AG04449 (cell line): ENCODE results near the gene TGIF2.

Experiments used
- CTCF ChIA-PET: fragments of 350-600 bp; formaldehyde crosslinking; extraction: SDS; loops from one replicate; lab custom pipeline; 2021; ENCODE audit warnings: antibody characterized with exemption; lab: Yijun Ruan, JAX
- POLR2A ChIA-PET: fragments of 400-600, 350-600 bp; formaldehyde crosslinking; extraction: SDS; loops from one replicate; lab custom pipeline; 2020; ENCODE audit warnings: antibody characterized with exemption, inconsistent platforms; lab: Yijun Ruan, JAX
- DNase-seq: peaks from one replicate; pipeline ENCODE4 v3.0.0-alpha.2; 2010; ENCODE audit warnings: low read depth, low spot score
- H3K4me3 ChIP-seq: 2 replicates; pipeline ENCODE4 v1.5.1; 2011; ENCODE audit warnings: low read depth, mild to moderate bottlenecking, control low read depth, low read length
- TF ChIP-seq, protein P1 (sequence below): IDR thresholded peaks from one replicate; pipeline ENCODE4 v1.5.1; 2011; ENCODE audit warnings: mild to moderate bottlenecking, moderate library complexity, low read length, control low read depth, inconsistent platforms; ENCODE audit not compliant: insufficient read depth; ENCODE audit errors: missing control alignments

Gene TGIF2

DNA sequence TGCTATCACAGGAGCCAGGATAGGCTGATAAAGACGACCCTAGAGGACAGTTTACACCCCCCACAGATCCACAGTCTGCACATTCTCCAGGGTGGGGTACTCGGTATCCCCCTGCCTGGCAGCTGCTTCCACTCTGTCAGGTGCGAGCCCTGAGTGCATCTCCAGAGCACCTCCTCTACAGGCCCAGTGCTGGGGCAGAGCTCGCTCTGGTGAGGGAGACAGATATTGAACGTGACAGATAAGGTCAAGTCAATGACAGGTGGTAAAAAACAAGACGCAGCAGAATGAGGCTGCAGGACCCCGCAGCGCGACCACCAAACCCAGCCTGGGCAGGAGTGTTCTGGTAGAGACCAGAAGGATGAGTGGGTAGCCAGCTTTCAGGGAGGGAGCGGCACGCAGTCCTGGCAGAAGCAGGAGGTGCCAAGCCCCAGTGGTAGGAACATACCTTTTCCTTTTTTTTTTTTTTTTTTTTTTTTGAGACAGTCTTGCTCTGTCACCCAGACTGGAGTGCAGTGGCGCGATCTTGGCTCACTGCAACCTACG lies 44.5 kb upstream of the TGIF2 start:
- no peak overlapping the region for H3K4me3 ChIP-seq
- ChIA-PET CTCF (no interaction called here), POLR2A (no interaction called here)
- TF ChIP-seq, protein P1, sequence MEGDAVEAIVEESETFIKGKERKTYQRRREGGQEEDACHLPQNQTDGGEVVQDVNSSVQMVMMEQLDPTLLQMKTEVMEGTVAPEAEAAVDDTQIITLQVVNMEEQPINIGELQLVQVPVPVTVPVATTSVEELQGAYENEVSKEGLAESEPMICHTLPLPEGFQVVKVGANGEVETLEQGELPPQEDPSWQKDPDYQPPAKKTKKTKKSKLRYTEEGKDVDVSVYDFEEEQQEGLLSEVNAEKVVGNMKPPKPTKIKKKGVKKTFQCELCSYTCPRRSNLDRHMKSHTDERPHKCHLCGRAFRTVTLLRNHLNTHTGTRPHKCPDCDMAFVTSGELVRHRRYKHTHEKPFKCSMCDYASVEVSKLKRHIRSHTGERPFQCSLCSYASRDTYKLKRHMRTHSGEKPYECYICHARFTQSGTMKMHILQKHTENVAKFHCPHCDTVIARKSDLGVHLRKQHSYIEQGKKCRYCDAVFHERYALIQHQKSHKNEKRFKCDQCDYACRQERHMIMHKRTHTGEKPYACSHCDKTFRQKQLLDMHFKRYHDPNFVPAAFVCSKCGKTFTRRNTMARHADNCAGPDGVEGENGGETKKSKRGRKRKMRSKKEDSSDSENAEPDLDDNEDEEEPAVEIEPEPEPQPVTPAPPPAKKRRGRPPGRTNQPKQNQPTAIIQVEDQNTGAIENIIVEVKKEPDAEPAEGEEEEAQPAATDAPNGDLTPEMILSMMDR, result no peak
- no peak for DNase-seq

DNA sequence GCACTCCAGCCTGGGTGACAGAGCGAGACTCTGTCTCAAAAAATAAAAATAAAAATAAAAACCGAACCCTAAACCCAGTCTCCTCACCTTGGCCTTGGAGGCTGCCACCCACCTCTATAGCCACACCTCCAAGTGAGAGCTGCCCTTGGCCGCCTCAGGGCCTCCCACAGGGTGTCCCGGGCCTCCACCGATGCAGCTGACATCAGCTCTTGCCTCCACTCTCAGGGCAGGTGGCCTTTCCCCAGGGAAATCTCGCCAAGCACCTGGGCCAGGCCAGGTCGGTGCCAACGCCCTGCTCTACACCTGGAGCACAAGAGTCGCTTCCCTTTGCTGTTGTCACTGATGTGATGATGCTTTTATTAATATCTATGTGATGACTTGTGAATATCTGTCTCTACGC lies 41.0 kb upstream of the TGIF2 start:
- DNase-seq, result no peak
- ChIA-PET CTCF (interaction anchor here (1.1 to 1.7 kb wide), 3 partner anchors 9 to 32 kb away, joined by 3 to 4 read pairs (median 3); partner anchors contain the start of gene MYL9), POLR2A (no interaction called here)
- no peak overlapping the region for H3K4me3 ChIP-seq
- TF ChIP-seq, protein P1, result no peak

DNA sequence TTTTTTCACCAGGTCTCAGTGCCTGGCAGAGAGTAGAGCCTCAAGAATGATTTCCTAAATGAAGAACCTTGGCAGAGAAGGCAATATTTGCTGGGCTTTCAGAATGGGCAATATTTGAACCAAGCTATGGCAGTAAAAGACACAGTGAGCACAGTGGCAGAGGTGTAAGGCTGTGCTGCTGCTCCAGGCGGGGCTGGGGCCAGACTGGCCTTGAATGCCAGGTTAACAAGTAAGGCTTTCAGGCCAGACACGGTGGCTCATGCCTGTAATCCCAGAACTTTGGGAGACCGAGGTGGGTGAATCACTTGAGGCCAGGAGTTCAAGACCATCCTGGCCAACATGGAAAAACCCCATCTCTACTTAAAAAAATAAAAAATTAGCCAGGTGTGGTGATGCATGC lies 40.6 kb upstream of the TGIF2 start:
- H3K4me3 ChIP-seq, result no peak overlapping the region
- DNase-seq, result no peak
- TF ChIP-seq, protein P1, result no peak
- POLR2A ChIA-PET, result no interaction called here
- CTCF ChIA-PET, result interaction anchor here (1.6 to 1.7 kb wide), 2 partner anchors 9 to 21 kb away, joined by 3 to 4 read pairs; partner anchors contain the start of gene MYL9

DNA sequence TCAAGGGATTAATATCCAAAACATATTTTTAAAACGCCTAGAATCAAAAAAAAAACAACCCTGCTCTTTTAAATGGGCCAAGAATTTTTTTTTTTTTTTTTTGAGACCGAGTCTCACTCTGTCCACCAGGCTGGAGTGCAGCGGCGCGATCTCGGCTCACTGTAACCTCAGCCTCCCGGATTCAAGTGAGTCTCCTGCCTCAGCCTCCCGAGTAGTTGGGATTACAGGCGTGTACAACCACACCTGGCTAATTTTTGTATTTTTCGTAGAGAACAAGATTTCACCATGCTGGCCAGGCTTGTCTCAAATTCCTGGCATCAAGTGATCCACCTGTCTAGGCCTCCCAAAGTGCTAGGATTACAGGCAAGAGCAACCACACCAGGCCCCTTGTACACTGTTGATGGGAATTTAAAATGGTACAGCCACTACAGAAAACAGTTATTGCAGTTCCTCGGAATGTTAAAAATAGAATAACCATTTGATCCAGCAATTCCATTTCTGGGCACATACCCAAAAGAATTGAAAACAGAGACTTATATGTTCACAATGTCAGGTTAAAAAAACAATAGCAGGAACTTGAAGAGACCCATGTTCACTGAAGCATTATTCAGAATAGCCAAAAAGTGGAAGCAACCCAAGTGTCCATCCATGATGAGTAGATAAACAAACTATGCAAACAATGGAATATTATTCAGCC lies 35.2 kb upstream of the TGIF2 start:
- TF ChIP-seq, protein P1, result no peak
- no peak for DNase-seq
- H3K4me3 ChIP-seq, result no peak overlapping the region
- CTCF ChIA-PET, result no interaction called here
- POLR2A ChIA-PET, result no interaction called here

DNA sequence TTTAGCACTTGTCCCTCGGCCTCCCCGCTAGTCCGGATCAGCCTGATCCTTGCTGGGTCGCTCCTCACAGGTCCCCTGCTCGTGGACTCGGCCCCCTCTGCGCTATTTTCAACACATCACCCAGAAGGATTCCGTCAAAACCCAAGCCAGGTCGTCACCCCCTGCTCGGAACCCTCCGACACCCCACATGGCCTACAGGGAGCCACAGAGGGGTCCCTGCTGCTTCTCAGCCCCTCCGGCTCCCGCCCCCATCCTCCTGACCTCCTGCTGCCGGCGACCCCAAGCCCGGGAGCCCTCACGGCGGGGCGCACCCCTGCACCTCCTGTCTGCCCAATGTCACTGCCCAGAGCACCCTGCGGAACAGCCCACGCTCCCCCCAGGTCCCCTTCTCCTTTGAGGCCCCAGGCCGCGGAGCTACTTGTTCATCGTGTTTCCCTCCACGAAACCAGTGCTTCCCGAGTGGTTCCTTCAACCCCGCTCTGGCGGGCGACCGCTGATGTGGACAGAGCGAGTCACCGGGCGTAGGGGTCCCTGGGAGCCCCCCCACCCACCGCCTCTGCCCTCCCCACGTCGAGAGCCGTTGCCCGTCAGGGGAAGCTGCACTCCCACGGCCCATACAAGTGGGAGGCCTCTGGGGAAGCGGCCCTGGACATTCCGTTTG lies 32.7 kb upstream of the TGIF2 start:
- CTCF ChIA-PET, result interaction anchor here (0.9 to 3.1 kb wide), 4 partner anchors 10 to 78 kb away, joined by 4 to 12 read pairs (median 8); partner anchors contain the start of gene RAB5IF
- peak overlapping the region; percentile 90 for H3K4me3 ChIP-seq
- no peak for DNase-seq
- TF ChIP-seq, protein P1, result no peak
- POLR2A ChIA-PET, result interaction anchor here (0.6 to 2.2 kb wide), 3 partner anchors 23 to 572 kb away, joined by 3 to 7 read pairs (median 3); partner anchors contain the start of gene CNBD2
